ENCODE results near the gene EPHB1. TPM values are rescaled to one million over a fixed set of nuclear protein-coding genes. Genes with fewer than 3 reads are reported as not detected.

The EPHB1 gene
- total RNA-seq, 4 donors from 2014 or later, result 0.16 to 1.5 (median 0.59) TPM

DNA sequence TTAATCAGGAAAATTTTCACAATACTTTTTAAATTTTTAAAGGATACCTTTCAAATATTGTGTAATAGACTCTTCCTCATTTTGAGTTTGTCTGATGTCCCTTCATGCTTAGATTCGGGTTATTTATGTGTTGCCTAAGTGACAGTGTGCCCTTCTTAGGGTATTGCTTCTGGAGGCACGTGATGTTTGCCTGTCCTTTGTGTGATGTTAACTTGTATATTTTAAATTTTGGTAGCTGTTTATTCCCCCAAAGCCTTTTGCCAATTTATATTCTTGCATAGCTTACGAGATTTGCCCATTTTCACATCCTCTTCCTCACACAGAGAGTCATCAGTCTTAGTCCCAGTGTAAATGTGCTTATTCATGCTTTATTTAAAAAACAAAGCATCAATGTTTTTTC, 433.1 kb downstream of the EPHB1 start:
- TF ChIP-seq, protein P1, sequence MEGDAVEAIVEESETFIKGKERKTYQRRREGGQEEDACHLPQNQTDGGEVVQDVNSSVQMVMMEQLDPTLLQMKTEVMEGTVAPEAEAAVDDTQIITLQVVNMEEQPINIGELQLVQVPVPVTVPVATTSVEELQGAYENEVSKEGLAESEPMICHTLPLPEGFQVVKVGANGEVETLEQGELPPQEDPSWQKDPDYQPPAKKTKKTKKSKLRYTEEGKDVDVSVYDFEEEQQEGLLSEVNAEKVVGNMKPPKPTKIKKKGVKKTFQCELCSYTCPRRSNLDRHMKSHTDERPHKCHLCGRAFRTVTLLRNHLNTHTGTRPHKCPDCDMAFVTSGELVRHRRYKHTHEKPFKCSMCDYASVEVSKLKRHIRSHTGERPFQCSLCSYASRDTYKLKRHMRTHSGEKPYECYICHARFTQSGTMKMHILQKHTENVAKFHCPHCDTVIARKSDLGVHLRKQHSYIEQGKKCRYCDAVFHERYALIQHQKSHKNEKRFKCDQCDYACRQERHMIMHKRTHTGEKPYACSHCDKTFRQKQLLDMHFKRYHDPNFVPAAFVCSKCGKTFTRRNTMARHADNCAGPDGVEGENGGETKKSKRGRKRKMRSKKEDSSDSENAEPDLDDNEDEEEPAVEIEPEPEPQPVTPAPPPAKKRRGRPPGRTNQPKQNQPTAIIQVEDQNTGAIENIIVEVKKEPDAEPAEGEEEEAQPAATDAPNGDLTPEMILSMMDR (IDR thresholded peaks at IDR 0.05; ENCODE audit: low read depth), result no peak

DNA sequence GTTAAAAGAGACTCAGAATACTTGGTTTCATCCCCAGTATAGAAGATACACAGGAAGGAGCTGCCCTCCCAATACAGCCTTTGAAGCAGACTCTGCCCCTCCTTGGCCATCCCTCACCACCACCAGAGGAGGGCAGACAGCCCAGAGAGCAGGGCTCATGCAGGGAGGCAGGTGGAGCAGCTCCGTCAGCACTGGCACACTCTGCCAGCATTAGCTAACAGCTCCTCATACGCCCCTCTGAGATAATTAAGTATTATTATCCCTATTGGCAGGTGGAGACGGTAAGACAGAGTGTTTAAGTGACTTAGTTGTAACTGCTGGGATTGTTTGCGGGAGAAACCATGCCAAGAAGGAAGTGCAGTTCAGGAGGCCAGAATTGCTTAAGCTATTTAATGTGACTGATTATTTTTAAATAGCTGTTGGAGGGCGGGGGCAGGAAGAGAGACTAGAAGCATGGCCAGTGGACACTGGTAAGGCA, 434.0 kb downstream of the EPHB1 start:
- TF ChIP-seq, protein P1 (IDR thresholded peaks at IDR 0.05; ENCODE audit: low read depth), result no peak

DNA sequence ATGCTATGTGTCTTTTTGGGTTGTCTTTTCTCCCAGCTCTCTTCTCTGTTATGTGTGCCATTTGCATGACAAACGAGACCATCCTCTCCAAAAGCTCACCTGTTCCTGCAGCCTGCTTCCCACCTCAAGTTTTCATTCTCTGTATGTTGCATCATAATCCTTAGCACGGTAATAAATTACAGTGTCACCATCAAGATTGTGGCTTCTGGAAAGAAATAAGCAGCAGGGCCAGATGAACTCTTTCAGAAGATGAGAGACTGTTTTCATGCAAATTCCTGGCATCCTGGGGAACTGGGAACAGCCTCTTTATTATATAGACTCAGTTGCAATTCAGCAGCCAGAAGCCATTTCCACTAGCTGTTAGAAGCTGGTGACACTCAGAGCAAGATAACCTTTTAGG, 436.7 kb downstream of the EPHB1 start:
- TF ChIP-seq, protein P1 (IDR thresholded peaks at IDR 0.05; ENCODE audit: low read depth), result no peak

DNA sequence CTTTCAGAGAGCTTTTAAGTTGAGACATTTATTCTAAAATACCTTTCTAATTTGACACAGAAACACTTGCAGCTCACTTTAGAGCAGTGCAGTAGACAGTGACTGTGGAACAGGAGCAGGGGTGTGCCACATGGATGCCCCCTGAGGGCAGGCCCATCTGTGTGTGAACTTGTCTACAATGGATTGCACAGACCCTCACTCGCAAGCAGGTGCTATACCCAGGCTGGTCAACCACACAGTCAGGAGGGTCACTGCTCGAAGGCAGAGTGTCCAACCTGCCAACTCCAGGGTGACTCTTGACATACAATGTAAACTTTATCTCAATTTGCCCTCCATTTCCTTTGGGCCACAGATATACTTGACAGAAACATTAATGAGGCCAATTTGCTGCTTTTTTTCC, 437.2 kb downstream of the EPHB1 start:
- TF ChIP-seq, protein P1 (IDR thresholded peaks at IDR 0.05; ENCODE audit: low read depth), result no peak

DNA sequence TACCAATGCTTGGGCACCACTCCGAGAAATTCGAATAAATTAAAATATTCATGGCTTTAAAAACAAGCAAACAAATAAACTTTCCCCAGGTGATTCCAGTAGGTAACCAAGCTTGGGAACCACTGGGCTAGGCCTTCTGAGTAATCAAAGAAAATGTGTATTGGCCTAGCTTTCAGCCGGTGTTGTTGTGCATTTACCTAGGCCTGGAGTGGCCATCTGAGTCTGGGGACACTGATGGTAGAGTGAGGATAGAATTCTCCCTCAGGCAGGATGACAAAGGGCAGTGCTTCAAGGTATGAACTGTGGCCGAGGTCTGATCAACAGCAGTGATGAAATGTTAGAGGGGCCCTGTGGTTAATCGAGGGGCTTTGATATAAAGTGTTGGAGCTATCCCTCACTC, 440.5 kb downstream of the EPHB1 start:
- TF ChIP-seq, protein P1 (IDR thresholded peaks at IDR 0.05; ENCODE audit: low read depth), result no peak

DNA sequence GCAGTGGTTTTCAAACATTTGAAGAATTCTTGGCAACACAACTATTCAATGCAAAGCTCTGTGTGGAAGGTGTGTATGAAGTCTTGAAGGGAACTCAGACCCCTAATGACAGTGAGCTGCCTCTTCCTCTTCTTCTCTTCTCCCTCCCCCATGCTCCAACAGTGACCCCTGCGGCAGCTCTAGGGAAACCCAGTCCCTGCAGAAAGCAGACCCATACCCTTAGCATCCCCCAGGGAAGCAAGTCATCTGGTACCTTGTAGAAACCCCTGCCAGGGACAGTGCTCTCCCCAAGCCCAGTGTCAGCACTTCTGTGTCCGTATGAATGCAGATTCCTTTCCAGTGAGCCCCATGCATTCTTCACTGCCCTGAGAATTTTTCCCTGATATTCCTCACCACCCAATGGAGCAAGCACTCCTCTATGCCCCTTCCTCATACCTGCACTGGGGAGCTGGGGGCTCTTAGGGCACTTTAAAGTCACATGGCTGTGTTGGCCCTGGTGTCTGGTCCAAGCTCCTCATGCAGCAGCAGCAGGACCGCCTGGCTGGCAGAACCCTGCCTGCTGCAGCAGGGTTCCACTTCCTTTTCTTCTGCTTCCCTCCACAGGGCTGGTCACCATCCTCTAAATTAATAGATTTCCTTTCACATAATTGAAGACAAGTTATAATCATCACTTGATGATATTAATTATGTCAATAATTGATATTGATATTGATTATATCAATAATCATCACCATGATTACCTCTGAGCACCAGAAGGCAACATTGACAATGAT, 442.5 kb downstream of the EPHB1 start:
- TF ChIP-seq, protein P1 (IDR thresholded peaks at IDR 0.05; ENCODE audit: low read depth), result no peak

DNA sequence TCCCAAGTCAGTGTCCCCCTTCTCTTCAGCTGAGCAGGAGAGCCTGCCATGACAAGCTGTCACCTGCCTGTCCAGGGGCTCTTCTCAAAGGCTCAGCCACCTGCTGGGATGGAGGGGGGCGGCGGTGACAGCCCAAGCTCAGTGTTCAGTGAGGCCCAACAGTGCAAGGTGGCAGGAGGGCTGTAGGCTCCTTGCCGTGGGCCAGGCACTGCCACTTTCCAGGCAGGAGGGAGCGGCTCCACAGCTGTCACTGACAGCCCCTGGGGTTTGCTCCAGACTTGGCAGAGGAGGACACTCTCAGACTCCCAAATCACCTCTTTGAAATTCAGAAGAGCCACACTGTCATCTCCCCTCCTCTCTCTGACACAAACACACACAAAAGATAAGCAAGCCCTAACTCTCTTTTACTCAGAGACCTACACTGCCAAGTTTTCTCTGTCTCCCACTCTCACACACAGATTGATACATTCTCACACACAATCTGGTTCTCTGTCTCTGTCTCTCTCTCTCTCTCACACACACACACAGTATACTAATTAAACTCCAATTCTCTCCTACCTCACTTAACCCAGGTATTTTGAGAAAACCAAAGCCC, 443.3 kb downstream of the EPHB1 start:
- TF ChIP-seq, protein P1 (IDR thresholded peaks at IDR 0.05; ENCODE audit: low read depth), result no peak

Measured in subcutaneous adipose tissue (tissue), 4 donors.